Astrocyte (in vitro differentiated cells and primary cell): ENCODE measurements around the gene TTYH2. TPM values are rescaled to one million over a fixed set of nuclear protein-coding genes. Genes with fewer than 3 reads are reported as not detected.

Source experiments
- DNase-seq: peaks from one replicate; pipeline ENCODE4 v3.0.0-alpha.2; 2010; ENCODE audit warnings: low read depth
- FAIRE-seq: peaks from 2 replicates; lab custom pipeline; 2011; peaks lifted over from hg19 to GRCh38; lab: Jason Lieb, UNC
- H2AFZ ChIP-seq: 2 replicates; pipeline ENCODE4 v1.6.0; 2012; ENCODE audit warnings: low read depth, low read length, inconsistent platforms
- H3K27ac ChIP-seq: 2 replicates; pipeline ENCODE4 v1.5.1; 2011; ENCODE audit warnings: low read depth, low read length, inconsistent platforms
- H3K27me3 ChIP-seq: 2 replicates; pipeline ENCODE4 v1.6.0; 2011; ENCODE audit warnings: low read length, inconsistent platforms; ENCODE audit not compliant: insufficient read depth
- H3K36me3 ChIP-seq: 2 replicates; pipeline ENCODE4 v1.5.1; 2011; ENCODE audit warnings: low read length, inconsistent platforms; ENCODE audit not compliant: insufficient read depth
- H3K4me1 ChIP-seq: 2 replicates; pipeline ENCODE4 v1.5.1; 2011; ENCODE audit warnings: low read length, inconsistent platforms; ENCODE audit not compliant: insufficient read depth
- H3K4me2 ChIP-seq: 2 replicates; pipeline ENCODE4 v1.6.0; 2012; ENCODE audit warnings: low read length, inconsistent platforms
- H3K4me3 ChIP-seq: 2 replicates; pipeline ENCODE4 v1.5.1; 2011; ENCODE audit warnings: low read depth, mild to moderate bottlenecking, low read length, inconsistent platforms; ENCODE audit not compliant: insufficient read depth
- H3K79me2 ChIP-seq: 2 replicates; pipeline ENCODE4 v1.6.0; 2012; ENCODE audit warnings: mild to moderate bottlenecking, low read length, inconsistent platforms; ENCODE audit not compliant: insufficient read depth
- H3K9ac ChIP-seq: 2 replicates; pipeline ENCODE4 v1.6.0; 2012; ENCODE audit warnings: mild to moderate bottlenecking, low read length, inconsistent platforms
- H3K9me3 ChIP-seq: 2 replicates; pipeline ENCODE4 v1.5.1; 2012; ENCODE audit warnings: low read depth, mild to moderate bottlenecking, low read length, inconsistent platforms; ENCODE audit not compliant: insufficient read depth
- H4K20me1 ChIP-seq: 2 replicates; pipeline ENCODE4 v1.6.0; 2012; ENCODE audit warnings: low read length, inconsistent platforms; ENCODE audit not compliant: insufficient read depth
- H3K27ac Mint-ChIP-seq: one replicate; pipeline ENCODE4 v1.8.0; 2021; ENCODE audit warnings: mild to moderate bottlenecking, mixed read lengths; ENCODE audit not compliant: unreplicated experiment
- H3K27me3 Mint-ChIP-seq: one replicate; pipeline ENCODE4 v1.8.0; 2021; ENCODE audit warnings: low read depth, mixed read lengths; ENCODE audit not compliant: unreplicated experiment
- H3K36me3 Mint-ChIP-seq: one replicate; pipeline ENCODE4 v1.8.0; 2021; ENCODE audit warnings: low read depth, mixed read lengths; ENCODE audit not compliant: unreplicated experiment
- H3K4me1 Mint-ChIP-seq: one replicate; pipeline ENCODE4 v1.8.0; 2021; ENCODE audit warnings: low read depth, mixed read lengths; ENCODE audit not compliant: unreplicated experiment
- H3K4me3 Mint-ChIP-seq: one replicate; pipeline ENCODE4 v1.8.0; 2021; ENCODE audit warnings: mild to moderate bottlenecking, moderate library complexity, mixed read lengths; ENCODE audit not compliant: unreplicated experiment
- H3K9me3 Mint-ChIP-seq: one replicate; pipeline ENCODE4 v1.8.0; 2021; ENCODE audit warnings: mild to moderate bottlenecking, mixed read lengths; ENCODE audit not compliant: unreplicated experiment
- EZH2 ChIP-seq: IDR thresholded peaks from 2 replicates; pipeline ENCODE4 v1.6.1; 2012; ENCODE audit warnings: mild to moderate bottlenecking, low read length, inconsistent platforms; ENCODE audit not compliant: insufficient read depth
- total RNA-seq: library from RNA; stranded (reverse); gene quantifications from 2 replicates; pipeline ENCODE4 v1.2.1, GENCODE V29; 2021
- TF ChIP-seq, protein P1 (sequence below): IDR thresholded peaks from 2 replicates; pipeline ENCODE4 v1.5.1; 2011; ENCODE audit warnings: low read depth, mild to moderate bottlenecking, inconsistent platforms, low read length, moderate library complexity; ENCODE audit not compliant: insufficient read depth

The TTYH2 gene
- total RNA-seq, 1 donor from 2014 or later: 8.0 TPM

DNA sequence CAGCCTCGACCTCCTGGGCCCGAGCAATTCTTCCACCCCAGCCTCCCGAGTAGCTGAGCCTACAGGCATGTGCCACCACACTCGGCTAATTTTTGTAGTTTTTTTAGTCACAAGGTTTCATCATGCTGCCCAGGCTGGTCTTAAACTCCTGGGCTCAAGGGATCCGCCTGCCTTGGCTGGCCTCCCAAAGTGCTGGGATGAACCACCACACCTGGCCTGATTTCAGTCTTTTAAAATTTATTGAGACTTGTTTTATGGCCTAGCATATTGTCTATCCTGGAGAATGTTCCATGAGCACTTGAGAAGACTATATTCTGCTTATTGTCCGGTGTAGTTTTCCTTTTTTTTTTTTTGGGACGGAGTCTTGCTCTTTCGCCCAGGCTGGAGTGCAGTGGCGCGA lies 79.1 kb downstream of the TTYH2 start:
- Mint-ChIP-seq H3K9me3 (no peaks in the 10 kb centered on the region), H3K4me3 (no peak overlapping the region), H3K4me1 (peaks cover 11% of the 10 kb centered on the region), H3K27me3 (peaks cover 1% of the 10 kb centered on the region), H3K27ac (no peak overlapping the region), H3K36me3 (no peaks in the 10 kb centered on the region)
- Histone ChIP-seq H3K4me3 (no peak overlapping the region), H3K27ac (no peak overlapping the region), H2AFZ (no peak overlapping the region), H4K20me1 (no peaks in the 10 kb centered on the region), H3K9ac (no peak overlapping the region), H3K79me2 (no peaks in the 10 kb centered on the region), H3K27me3 (peaks cover 2% of the 10 kb centered on the region), H3K4me2 (no peak overlapping the region), H3K9me3 (no peaks in the 10 kb centered on the region), H3K4me1 (no peaks in the 10 kb centered on the region), H3K36me3 (no peaks in the 10 kb centered on the region)
- DNase-seq: no peak
- no peak for TF ChIP-seq EZH2
- TF ChIP-seq, protein P1, sequence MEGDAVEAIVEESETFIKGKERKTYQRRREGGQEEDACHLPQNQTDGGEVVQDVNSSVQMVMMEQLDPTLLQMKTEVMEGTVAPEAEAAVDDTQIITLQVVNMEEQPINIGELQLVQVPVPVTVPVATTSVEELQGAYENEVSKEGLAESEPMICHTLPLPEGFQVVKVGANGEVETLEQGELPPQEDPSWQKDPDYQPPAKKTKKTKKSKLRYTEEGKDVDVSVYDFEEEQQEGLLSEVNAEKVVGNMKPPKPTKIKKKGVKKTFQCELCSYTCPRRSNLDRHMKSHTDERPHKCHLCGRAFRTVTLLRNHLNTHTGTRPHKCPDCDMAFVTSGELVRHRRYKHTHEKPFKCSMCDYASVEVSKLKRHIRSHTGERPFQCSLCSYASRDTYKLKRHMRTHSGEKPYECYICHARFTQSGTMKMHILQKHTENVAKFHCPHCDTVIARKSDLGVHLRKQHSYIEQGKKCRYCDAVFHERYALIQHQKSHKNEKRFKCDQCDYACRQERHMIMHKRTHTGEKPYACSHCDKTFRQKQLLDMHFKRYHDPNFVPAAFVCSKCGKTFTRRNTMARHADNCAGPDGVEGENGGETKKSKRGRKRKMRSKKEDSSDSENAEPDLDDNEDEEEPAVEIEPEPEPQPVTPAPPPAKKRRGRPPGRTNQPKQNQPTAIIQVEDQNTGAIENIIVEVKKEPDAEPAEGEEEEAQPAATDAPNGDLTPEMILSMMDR: no peak
- FAIRE-seq: no peak

DNA sequence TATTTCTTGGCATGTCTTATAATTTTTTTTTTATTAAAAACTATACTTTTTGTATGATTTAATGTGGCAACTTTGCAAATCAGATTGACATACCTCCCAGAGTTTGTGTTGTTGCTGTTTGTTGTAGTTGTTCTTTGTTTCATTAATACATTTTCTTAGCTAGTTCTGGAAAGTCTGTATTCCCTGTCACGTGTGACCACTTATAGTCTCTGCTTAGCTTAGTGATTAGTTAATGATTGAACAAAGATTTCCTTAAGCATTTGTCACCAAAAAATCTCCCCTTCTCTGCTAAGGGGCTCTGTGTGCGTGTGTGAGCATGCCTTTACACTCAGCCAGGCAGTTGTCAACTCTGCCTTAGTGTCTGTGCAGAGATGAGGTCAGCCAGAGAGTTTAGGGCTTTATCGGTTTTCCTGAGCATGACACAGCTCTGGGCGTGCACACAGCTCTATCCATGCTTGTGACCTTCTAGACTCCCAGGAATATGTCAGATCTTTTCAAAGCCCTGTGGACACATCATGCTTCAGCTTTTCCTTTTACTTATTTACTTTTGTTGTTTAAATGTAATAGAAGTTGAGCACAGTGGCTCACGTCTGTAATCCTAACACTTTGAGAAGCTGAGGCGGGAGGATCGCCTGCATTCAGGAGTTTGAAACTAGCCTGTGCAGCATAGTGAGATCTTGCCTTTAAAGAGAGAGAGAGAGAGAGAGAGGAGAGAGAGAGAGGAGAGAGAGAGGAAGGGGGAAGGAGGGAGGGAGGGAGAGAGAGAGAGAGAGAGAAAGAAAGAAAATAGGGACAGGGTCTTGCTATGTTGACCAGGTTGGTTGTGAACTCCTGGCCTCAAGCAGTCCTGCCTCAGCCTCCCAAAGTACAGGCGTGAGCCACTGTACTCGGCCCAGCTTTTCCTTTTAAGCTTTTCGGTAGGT lies 82.5 kb downstream of the TTYH2 start:
- no peak overlapping the region for H3K9ac ChIP-seq
- TF ChIP-seq, protein P1: no peak
- Mint-ChIP-seq H3K9me3 (no peaks in the 10 kb centered on the region), H3K4me3 (no peak overlapping the region), H3K4me1 (peaks cover 8% of the 10 kb centered on the region), H3K36me3 (no peaks in the 10 kb centered on the region), H3K27ac (peak overlapping the region; percentile 8), H3K27me3 (peaks cover 20% of the 10 kb centered on the region)
- no peak overlapping the region for H3K4me2 ChIP-seq
- H2AFZ ChIP-seq: no peak overlapping the region
- H4K20me1 ChIP-seq: no peaks in the 10 kb centered on the region
- H3K27ac ChIP-seq: no peak overlapping the region
- DNase-seq: peak; percentile 31
- no peaks in the 10 kb centered on the region for H3K27me3 ChIP-seq
- H3K79me2 ChIP-seq: no peaks in the 10 kb centered on the region
- H3K4me3 ChIP-seq: no peak overlapping the region
- H3K9me3 ChIP-seq: no peaks in the 10 kb centered on the region
- H3K4me1 ChIP-seq: no peaks in the 10 kb centered on the region
- FAIRE-seq: no peak
- no peaks in the 10 kb centered on the region for H3K36me3 ChIP-seq

DNA sequence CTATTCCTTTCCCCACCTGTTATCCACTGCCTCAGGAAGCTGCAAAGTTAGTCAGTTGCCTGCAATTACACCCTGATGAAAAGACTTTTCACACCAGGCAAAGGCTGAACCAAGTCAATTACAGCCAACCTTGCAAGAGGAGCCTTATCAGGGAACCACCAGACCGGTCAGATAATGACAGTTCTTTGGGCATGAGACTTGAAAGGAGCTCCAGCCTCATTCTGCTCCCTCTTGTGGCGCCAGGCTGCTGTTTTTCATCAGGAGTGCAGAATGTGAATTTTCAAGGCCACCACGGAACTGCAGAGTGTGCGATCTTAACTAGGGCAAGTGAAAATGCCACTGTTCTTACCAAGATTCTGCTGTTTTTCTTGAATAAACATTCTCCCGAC lies 83.2 kb downstream of the TTYH2 start:
- Mint-ChIP-seq H3K27ac (no peak overlapping the region), H3K4me3 (no peak overlapping the region), H3K27me3 (peaks cover 20% of the 10 kb centered on the region), H3K36me3 (no peaks in the 10 kb centered on the region), H3K4me1 (peaks cover 8% of the 10 kb centered on the region), H3K9me3 (no peaks in the 10 kb centered on the region)
- DNase-seq (peak; percentile 51), FAIRE-seq (no peak)
- H3K27ac ChIP-seq: no peak overlapping the region
- H3K36me3 ChIP-seq: no peaks in the 10 kb centered on the region
- H3K4me2 ChIP-seq: no peak overlapping the region
- H3K4me1 ChIP-seq: no peaks in the 10 kb centered on the region
- no peaks in the 10 kb centered on the region for H3K79me2 ChIP-seq
- H2AFZ ChIP-seq: no peak overlapping the region
- no peaks in the 10 kb centered on the region for H3K9me3 ChIP-seq
- no peaks in the 10 kb centered on the region for H3K27me3 ChIP-seq
- no peaks in the 10 kb centered on the region for H4K20me1 ChIP-seq
- no peak overlapping the region for H3K4me3 ChIP-seq
- H3K9ac ChIP-seq: no peak overlapping the region
- TF ChIP-seq, protein P1: peak; percentile 39
- TF ChIP-seq EZH2: no peak
